GM12874 (cell line): ENCODE data around the gene CASQ2.

Source experiments
- CTCF ChIP-seq: IDR thresholded peaks from 2 replicates; pipeline ENCODE4 v1.5.1; 2011; ENCODE audit warnings: low read depth, mild to moderate bottlenecking, control low read depth, low read length, moderate library complexity; ENCODE audit not compliant: insufficient read depth

Gene CASQ2

GRCh38 chr1:115650961-115651360 lies 117.6 kb downstream of the CASQ2 start:
- TF ChIP-seq CTCF = no peak
